ENCODE results near the gene NCAM2. TPM values are rescaled to one million over a fixed set of nuclear protein-coding genes. Genes with fewer than 3 reads are reported as not detected.

Gene NCAM2
- total and polyA plus RNA-seq, 11 donors = 0.19 to 4.3 (median 2.9) TPM

- ATAC-seq (no peak), DNase-seq (no peak)
- no peak overlapping the region for H3K4me3 ChIP-seq
- intact Hi-C loops (cut with DNase I) = no loop called here
- TF ChIP-seq, protein P1, sequence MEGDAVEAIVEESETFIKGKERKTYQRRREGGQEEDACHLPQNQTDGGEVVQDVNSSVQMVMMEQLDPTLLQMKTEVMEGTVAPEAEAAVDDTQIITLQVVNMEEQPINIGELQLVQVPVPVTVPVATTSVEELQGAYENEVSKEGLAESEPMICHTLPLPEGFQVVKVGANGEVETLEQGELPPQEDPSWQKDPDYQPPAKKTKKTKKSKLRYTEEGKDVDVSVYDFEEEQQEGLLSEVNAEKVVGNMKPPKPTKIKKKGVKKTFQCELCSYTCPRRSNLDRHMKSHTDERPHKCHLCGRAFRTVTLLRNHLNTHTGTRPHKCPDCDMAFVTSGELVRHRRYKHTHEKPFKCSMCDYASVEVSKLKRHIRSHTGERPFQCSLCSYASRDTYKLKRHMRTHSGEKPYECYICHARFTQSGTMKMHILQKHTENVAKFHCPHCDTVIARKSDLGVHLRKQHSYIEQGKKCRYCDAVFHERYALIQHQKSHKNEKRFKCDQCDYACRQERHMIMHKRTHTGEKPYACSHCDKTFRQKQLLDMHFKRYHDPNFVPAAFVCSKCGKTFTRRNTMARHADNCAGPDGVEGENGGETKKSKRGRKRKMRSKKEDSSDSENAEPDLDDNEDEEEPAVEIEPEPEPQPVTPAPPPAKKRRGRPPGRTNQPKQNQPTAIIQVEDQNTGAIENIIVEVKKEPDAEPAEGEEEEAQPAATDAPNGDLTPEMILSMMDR (IDR thresholded peaks at IDR 0.05) = no peak
- no peak for TF ChIP-seq POLR2A (IDR thresholded peaks at IDR 0.05)
- 13 to 26% (median 14%) methylated on average over 2 of the region's 2 CpGs for WGBS, 4 donors
- peaks cover 0 to 4% (median 0%) of the 10 kb centered on the region in 12 donors for H3K4me1 ChIP-seq
- H3K36me3 ChIP-seq = no peaks in the 10 kb centered on the region
- H3K27ac ChIP-seq = no peak overlapping the region
- no peaks in the 10 kb centered on the region for H3K9me3 ChIP-seq
- no peaks in the 10 kb centered on the region for H3K27me3 ChIP-seq
Observed at GRCh38 chr21:21029164-21029563, 31.0 kb downstream of the NCAM2 start.

- intact Hi-C loops (cut with DNase I) = no loop called here
- DNase-seq (no peak), ATAC-seq (no peak)
- no peak overlapping the region for H3K27ac ChIP-seq
- H3K4me1 ChIP-seq = peaks cover 0 to 4% (median 0%) of the 10 kb centered on the region in 12 donors
- no peak overlapping the region for H3K4me3 ChIP-seq
- TF ChIP-seq, protein P1 (IDR thresholded peaks at IDR 0.05) = no peak
- no peak for TF ChIP-seq POLR2A (IDR thresholded peaks at IDR 0.05)
- no peaks in the 10 kb centered on the region for H3K36me3 ChIP-seq
- no peaks in the 10 kb centered on the region for H3K9me3 ChIP-seq
- no peaks in the 10 kb centered on the region for H3K27me3 ChIP-seq
- 77 to 81% (median 80%) methylated on average over 5 of the region's 5 CpGs for WGBS, 4 donors
Observed at GRCh38 chr21:21030311-21030710, 32.1 kb downstream of the NCAM2 start.

DNA sequence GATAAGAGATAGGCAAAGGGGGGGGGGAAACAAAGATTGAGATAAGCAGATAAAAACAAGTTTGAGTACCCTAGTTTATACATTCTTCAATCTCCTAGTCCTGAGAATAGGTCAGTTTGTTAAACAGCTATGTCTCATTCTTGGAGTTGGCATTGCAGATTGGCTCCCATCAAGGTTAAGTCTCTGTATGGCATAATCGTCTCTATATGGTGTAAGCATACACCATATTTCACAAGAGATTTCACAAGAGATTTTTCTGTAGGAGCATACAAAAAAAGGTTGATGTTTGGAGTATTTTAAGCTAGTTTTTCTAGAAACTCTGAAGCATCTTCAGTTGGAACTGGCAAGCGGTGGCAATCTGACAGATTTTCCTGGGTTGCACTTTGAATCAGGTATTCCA lies 35.8 kb downstream of the NCAM2 start:
- TF ChIP-seq POLR2A (IDR thresholded peaks at IDR 0.05) = no peak
- TF ChIP-seq, protein P1 (IDR thresholded peaks at IDR 0.05) = no peak
- ATAC-seq = no peak
- intact Hi-C loops (cut with DNase I) = no loop called here

DNA sequence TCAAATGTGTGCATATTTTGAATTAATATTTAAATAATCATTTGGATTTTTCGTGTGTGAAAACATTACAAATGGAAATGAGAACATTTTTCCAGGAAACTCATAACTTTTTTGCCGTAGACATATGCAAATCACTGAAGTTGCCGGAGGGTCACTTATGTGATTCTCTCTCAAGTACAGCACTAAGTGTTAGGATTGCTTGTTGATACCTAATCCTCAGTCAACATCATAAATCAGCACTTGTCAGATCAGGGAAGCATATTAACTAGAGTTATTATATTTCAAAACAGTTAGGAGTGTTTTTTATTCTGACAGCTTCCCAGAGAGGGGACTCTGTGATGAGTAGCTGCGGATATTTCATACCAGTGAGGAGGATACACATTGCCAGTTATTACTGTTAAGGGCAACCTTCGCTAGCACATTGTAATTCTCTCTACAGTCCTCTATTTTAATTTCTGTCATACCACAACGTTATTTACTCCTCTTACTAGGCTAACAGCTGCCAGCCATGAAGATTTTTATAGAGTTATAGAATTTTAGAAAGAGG lies 41.5 kb downstream of the NCAM2 start:
- no peaks in the 10 kb centered on the region for H3K9me3 ChIP-seq
- ATAC-seq (no peak), DNase-seq (no peak)
- H3K27me3 ChIP-seq = no peaks in the 10 kb centered on the region
- H3K4me1 ChIP-seq = no peaks in the 10 kb centered on the region
- 83 to 88% (median 86%) methylated on average over 6 of the region's 6 CpGs for WGBS, 4 donors
- H3K4me3 ChIP-seq = no peak overlapping the region
- intact Hi-C loops (cut with DNase I) = no loop called here
- no peaks in the 10 kb centered on the region for H3K36me3 ChIP-seq
- H3K27ac ChIP-seq = no peak overlapping the region
- TF ChIP-seq, protein P1 (IDR thresholded peaks at IDR 0.05) = no peak
- no peak for TF ChIP-seq POLR2A (IDR thresholded peaks at IDR 0.05)

More for the DNA sequence above, 35.8 kb downstream of the NCAM2 start:
- Histone ChIP-seq H3K36me3 (no peaks in the 10 kb centered on the region), H3K4me3 (no peak overlapping the region), H3K27me3 (no peaks in the 10 kb centered on the region), H3K9me3 (no peaks in the 10 kb centered on the region), H3K27ac (no peak overlapping the region), H3K4me1 (peaks cover 0 to 3% (median 0%) of the 10 kb centered on the region in 12 donors)
- WGBS, 4 donors = 87 to 93% (median 91%) methylated on average over 2 of the region's 2 CpGs
- no peak for DNase-seq

Data from heart left ventricle (tissue), 16 donors.